Loucy (cell line): ENCODE data around the gene NPRL2.

Source experiments
- H2AFZ ChIP-seq: fragments of 200-600 bp; sonication (generic); 2 replicates; pipeline ENCODE4 v1.6.0; 2016; ENCODE audit warnings: antibody characterized with exemption, mild to moderate bottlenecking, low read length, moderate library complexity
- H3F3A ChIP-seq: fragments of 200-600 bp; 2 replicates; pipeline ENCODE4 v1.6.0; 2016; ENCODE audit warnings: antibody characterized with exemption, low read depth, mild to moderate bottlenecking
- H3K27me3 ChIP-seq: fragments of 200-600 bp; sonication (generic); 2 replicates; pipeline ENCODE4 v1.6.1; 2014; ENCODE audit warnings: low read length, mild to moderate bottlenecking; ENCODE audit not compliant: insufficient read depth, poor library complexity, severe bottlenecking
- H3K36me3 ChIP-seq: fragments of 200-600 bp; sonication (generic); 2 replicates; pipeline ENCODE4 v1.6.1; 2016; ENCODE audit warnings: low read length; ENCODE audit not compliant: insufficient read depth
- H3K4me1 ChIP-seq: fragments of 200-600 bp; sonication (generic); 2 replicates; pipeline ENCODE4 v1.5.1; 2014; ENCODE audit warnings: low read length, mild to moderate bottlenecking; ENCODE audit not compliant: insufficient read depth, poor library complexity, severe bottlenecking
- H3K4me2 ChIP-seq: fragments of 200-600 bp; sonication (generic); 2 replicates; pipeline ENCODE4 v1.6.0; 2014; ENCODE audit warnings: antibody characterized with exemption, low read length, low read depth, mild to moderate bottlenecking; ENCODE audit not compliant: poor library complexity, severe bottlenecking
- H3K4me3 ChIP-seq: fragments of 200-600 bp; sonication (generic); 2 replicates; pipeline ENCODE4 v1.5.1; 2014; ENCODE audit warnings: low read length, mild to moderate bottlenecking, mixed read lengths; ENCODE audit not compliant: poor library complexity, severe bottlenecking
- H3K79me2 ChIP-seq: fragments of 200-600 bp; sonication (generic); 2 replicates; pipeline ENCODE4 v1.6.1; 2014; ENCODE audit warnings: low read length; ENCODE audit not compliant: insufficient read depth
- H3K9ac ChIP-seq: fragments of 200-600 bp; sonication (generic); 2 replicates; pipeline ENCODE4 v1.6.0; 2014; ENCODE audit warnings: mild to moderate bottlenecking, low read depth, low read length, moderate library complexity; ENCODE audit not compliant: poor library complexity, severe bottlenecking
- H3K9me2 ChIP-seq: fragments of 200-600 bp; sonication (generic); replicated peaks from 2 replicates; pipeline ENCODE4 v1.6.1; 2016; ENCODE audit warnings: low read depth, low read length, mixed read lengths
- H3K9me3 ChIP-seq: fragments of 200-600 bp; sonication (generic); 2 replicates; pipeline ENCODE4 v1.6.1; 2014; ENCODE audit warnings: mild to moderate bottlenecking, antibody characterized with exemption, low read length, low read depth; ENCODE audit not compliant: insufficient read depth
- H4K20me1 ChIP-seq: fragments of 200-600 bp; sonication (generic); 2 replicates; pipeline ENCODE4 v1.6.0; 2014; ENCODE audit warnings: antibody characterized with exemption, low read length, mild to moderate bottlenecking; ENCODE audit not compliant: insufficient read depth, poor library complexity, severe bottlenecking
- EZH2phosphoT487 ChIP-seq: fragments of 200-600 bp; IDR thresholded peaks from 2 replicates; pipeline ENCODE4 v1.6.1; 2018; ENCODE audit warnings: antibody characterized with exemption, mild to moderate bottlenecking, moderate library complexity, borderline replicate concordance
- TF ChIP-seq, protein P1 (sequence below): fragments of 200-600 bp; sonication (generic); conservative IDR thresholded peaks from 2 replicates; pipeline ENCODE4 v1.5.1; 2014; ENCODE audit warnings: mild to moderate bottlenecking, antibody characterized with exemption, low read length

Gene NPRL2

DNA sequence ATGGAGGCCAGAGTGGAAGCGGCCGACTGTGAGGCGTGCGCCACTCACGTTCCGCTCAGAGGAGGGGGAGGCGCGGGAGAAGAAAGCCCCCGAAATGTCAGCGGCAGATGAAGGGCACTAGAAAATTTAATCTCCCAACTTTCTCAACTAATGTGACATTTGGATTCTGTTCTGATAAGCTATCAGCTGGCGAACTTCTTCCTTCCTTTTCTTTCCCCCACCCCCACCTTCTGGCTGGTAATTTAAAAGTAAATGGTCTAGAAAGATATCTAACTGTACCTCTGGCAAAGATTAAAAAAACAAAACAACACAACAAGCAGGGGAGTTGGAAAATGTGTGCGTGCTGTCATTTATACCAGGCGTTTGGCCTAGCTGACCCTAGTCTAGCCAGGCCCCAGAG is 35.2 kb upstream of the NPRL2 start:
- TF ChIP-seq, protein P1, sequence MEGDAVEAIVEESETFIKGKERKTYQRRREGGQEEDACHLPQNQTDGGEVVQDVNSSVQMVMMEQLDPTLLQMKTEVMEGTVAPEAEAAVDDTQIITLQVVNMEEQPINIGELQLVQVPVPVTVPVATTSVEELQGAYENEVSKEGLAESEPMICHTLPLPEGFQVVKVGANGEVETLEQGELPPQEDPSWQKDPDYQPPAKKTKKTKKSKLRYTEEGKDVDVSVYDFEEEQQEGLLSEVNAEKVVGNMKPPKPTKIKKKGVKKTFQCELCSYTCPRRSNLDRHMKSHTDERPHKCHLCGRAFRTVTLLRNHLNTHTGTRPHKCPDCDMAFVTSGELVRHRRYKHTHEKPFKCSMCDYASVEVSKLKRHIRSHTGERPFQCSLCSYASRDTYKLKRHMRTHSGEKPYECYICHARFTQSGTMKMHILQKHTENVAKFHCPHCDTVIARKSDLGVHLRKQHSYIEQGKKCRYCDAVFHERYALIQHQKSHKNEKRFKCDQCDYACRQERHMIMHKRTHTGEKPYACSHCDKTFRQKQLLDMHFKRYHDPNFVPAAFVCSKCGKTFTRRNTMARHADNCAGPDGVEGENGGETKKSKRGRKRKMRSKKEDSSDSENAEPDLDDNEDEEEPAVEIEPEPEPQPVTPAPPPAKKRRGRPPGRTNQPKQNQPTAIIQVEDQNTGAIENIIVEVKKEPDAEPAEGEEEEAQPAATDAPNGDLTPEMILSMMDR, result no peak
- TF ChIP-seq EZH2phosphoT487, result no peak
- no peak overlapping the region for H3K4me3 ChIP-seq
- no peaks in the 10 kb centered on the region for H3K36me3 ChIP-seq
- H3K4me2 ChIP-seq, result no peak overlapping the region
- H2AFZ ChIP-seq, result no peak overlapping the region
- H3K79me2 ChIP-seq, result no peaks in the 10 kb centered on the region
- no peaks in the 10 kb centered on the region for H3K4me1 ChIP-seq
- no peaks in the 10 kb centered on the region for H4K20me1 ChIP-seq
- H3K27me3 ChIP-seq, result no peaks in the 10 kb centered on the region
- no peaks in the 10 kb centered on the region for H3K9me2 ChIP-seq
- no peak overlapping the region for H3K9ac ChIP-seq
- no peaks in the 10 kb centered on the region for H3K9me3 ChIP-seq
- no peaks in the 10 kb centered on the region for H3F3A ChIP-seq

DNA sequence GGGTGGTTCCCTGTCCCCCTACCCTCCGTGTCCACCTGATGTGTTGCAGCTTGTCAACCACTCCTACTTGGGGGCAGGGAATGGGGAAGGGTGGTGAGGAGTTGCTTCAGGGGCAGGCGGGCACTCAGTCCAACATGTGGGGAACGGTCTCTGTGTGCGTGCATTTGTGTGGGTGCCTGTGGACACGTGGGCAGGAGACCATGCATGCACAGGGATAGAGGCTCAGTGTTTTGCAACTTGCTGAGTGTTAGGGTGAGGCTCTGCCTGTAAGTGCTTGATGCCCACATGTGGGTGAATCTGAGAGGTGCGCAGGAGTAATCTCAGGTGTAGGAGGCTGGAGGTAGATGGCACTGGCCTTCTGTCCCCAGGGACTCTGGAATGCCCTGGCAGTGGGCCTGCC is 33.2 kb upstream of the NPRL2 start:
- Histone ChIP-seq H4K20me1 (no peaks in the 10 kb centered on the region), H3K9me2 (no peaks in the 10 kb centered on the region), H2AFZ (no peak overlapping the region), H3K4me1 (no peaks in the 10 kb centered on the region), H3K4me3 (no peak overlapping the region), H3K9ac (no peak overlapping the region), H3K27me3 (no peaks in the 10 kb centered on the region), H3F3A (no peaks in the 10 kb centered on the region), H3K36me3 (no peaks in the 10 kb centered on the region), H3K9me3 (no peaks in the 10 kb centered on the region), H3K4me2 (no peak overlapping the region), H3K79me2 (no peaks in the 10 kb centered on the region)
- TF ChIP-seq, protein P1, result no peak
- TF ChIP-seq EZH2phosphoT487, result no peak

DNA sequence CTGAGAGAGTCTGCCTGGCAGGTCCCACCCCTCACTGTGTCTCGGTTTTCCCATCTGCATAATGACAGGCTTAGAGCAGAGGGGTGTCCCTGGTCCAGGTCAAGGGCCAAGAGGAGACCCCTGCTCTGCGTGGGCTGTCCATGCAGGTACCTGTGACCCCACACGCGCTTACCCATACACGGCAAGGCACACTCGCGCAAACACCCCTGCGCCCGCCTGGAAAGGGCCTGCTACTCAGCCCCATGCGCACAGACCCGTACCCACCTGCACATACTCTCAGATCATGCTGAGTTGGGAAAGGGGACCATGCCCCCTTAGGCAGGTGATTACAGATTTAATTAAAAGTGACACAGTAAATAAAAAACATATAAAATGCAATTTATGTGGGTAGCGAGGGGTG is 32.1 kb upstream of the NPRL2 start:
- Histone ChIP-seq H3K9me2 (no peaks in the 10 kb centered on the region), H3K4me2 (no peak overlapping the region), H3F3A (no peaks in the 10 kb centered on the region), H3K36me3 (no peaks in the 10 kb centered on the region), H3K9me3 (no peaks in the 10 kb centered on the region), H3K27me3 (no peaks in the 10 kb centered on the region), H3K79me2 (no peaks in the 10 kb centered on the region), H2AFZ (no peak overlapping the region), H3K4me1 (no peaks in the 10 kb centered on the region), H4K20me1 (no peaks in the 10 kb centered on the region), H3K4me3 (no peak overlapping the region), H3K9ac (no peak overlapping the region)
- TF ChIP-seq EZH2phosphoT487, result no peak
- TF ChIP-seq, protein P1, result no peak
